Prostate gland (tissue), 2 donors: ENCODE measurements around the gene PTH2R. TPM values are rescaled to one million over a fixed set of nuclear protein-coding genes. Genes with fewer than 3 reads are reported as not detected.
"Not testable (repeated sequence)": the region's sequence is repeated elsewhere in the genome, so short reads cannot be mapped to it uniquely, and the experiment has no call there.

Source experiments
- DNase-seq: peaks from one replicate; pipeline ENCODE4 v3.0.0-alpha.2; 2019; ENCODE audit warnings: low spot score
- H3K27ac ChIP-seq, 2 donors: fragments of 200-600 bp; sonication (generic); 2 replicates each; pipeline ENCODE4 v1.5.1; 2017 to 2019
- H3K27me3 ChIP-seq: fragments of 200-600 bp; sonication (generic); replicated peaks from 2 replicates; pipeline ENCODE4 v1.5.1; 2019; ENCODE audit not compliant: insufficient read depth
- H3K36me3 ChIP-seq, 2 donors: fragments of 200-600 bp; sonication (generic); 1 replicate in 1 of 2; 2 replicates in 1 of 2; pipeline versions ENCODE4 v1.5.1 to v1.8.1; 2017 to 2019
- H3K4me1 ChIP-seq: fragments of 200-600 bp; sonication (generic); replicated peaks from 2 replicates; pipeline ENCODE4 v1.5.1; 2019
- H3K4me3 ChIP-seq, 2 donors: fragments of 200-600 bp; sonication (generic); 2 replicates each; pipeline ENCODE4 v1.5.1; 2017 to 2019
- H3K9me3 ChIP-seq: fragments of 200-600 bp; sonication (generic); 2 replicates; pipeline ENCODE4 v1.5.1; 2017
- POLR2A ChIP-seq: fragments of 450-650 bp; IDR thresholded peaks from one replicate; pipeline ENCODE4 v1.6.1; 2016; ENCODE audit warnings: antibody characterized with exemption, mild to moderate bottlenecking
- POLR2AphosphoS5 ChIP-seq: sonication (generic); formaldehyde crosslinking; IDR thresholded peaks from one replicate; pipeline ENCODE4 v1.6.1; 2017; ENCODE audit warnings: antibody characterized with exemption
- WGBS: methylation state at CpG from one replicate; pipeline ENCODE4 v1.1.5; 2018; 5-methylcytosine and 5-hydroxymethylcytosine counted together
- intact Hi-C: fragments of 100-400 bp; cut with DNase I; formaldehyde crosslinking; loops from one replicate; pipeline ENCODE4 v1.14.2; 2022
- total RNA-seq, 2 donors: library from RNA; depleted of rRNA; stranded (reverse); fragments of >200 nt; gene quantifications; one replicate each; pipeline ENCODE4 v1.1.0, GENCODE V29; 2016
- TF ChIP-seq, protein P1 (sequence below), 4 experiments: fragments of 200-600 bp in 2 of 4; fragments of 450-650 bp in 2 of 4; sonication (generic) in 2 of 4; IDR thresholded peaks; 1 replicate in 3 of 4; 2 replicates in 1 of 4; pipeline ENCODE4 v1.5.1; 2016 to 2019; ENCODE audit warnings: antibody characterized with exemption in 4 of 4, mild to moderate bottlenecking in 2 of 4, moderate library complexity in 2 of 4

The PTH2R gene
- total RNA-seq, 2 donors from 2014 or later, result 0.09 to 0.34 TPM

DNA sequence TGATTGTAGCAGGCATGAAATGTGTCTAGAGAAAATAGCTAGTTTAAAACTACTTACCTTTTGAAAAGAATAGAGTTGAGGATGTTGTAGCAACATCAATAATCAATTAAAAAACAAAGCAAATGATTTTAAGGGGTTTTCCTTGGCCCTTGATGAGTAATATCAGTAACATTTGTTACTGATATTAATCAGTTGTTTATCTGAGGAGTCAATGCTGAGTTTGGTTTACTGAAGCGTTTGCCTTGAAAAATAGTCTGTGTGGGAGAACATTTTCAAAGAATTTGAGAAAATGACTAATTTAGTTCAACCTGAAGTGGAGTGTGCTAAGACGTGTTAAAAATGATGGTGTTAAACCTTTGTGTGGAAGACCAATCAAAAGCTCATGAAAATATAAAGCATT lies 9.3 kb downstream of the PTH2R start:
- no peak overlapping the region for H3K4me3 ChIP-seq
- H3K4me1 ChIP-seq, result no peaks in the 10 kb centered on the region
- 59% methylated on average over 2 of the region's 2 CpGs for WGBS
- DNase-seq, result no peak
- H3K9me3 ChIP-seq, result no peaks in the 10 kb centered on the region
- H3K27ac ChIP-seq, result no peak overlapping the region
- intact Hi-C loops, result no loop called here
- no peaks in the 10 kb centered on the region for H3K36me3 ChIP-seq
- no peaks in the 10 kb centered on the region for H3K27me3 ChIP-seq
- TF ChIP-seq, protein P1, sequence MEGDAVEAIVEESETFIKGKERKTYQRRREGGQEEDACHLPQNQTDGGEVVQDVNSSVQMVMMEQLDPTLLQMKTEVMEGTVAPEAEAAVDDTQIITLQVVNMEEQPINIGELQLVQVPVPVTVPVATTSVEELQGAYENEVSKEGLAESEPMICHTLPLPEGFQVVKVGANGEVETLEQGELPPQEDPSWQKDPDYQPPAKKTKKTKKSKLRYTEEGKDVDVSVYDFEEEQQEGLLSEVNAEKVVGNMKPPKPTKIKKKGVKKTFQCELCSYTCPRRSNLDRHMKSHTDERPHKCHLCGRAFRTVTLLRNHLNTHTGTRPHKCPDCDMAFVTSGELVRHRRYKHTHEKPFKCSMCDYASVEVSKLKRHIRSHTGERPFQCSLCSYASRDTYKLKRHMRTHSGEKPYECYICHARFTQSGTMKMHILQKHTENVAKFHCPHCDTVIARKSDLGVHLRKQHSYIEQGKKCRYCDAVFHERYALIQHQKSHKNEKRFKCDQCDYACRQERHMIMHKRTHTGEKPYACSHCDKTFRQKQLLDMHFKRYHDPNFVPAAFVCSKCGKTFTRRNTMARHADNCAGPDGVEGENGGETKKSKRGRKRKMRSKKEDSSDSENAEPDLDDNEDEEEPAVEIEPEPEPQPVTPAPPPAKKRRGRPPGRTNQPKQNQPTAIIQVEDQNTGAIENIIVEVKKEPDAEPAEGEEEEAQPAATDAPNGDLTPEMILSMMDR (IDR thresholded peaks at IDR 0.05), result no peak
- no peak for TF ChIP-seq POLR2A

DNA sequence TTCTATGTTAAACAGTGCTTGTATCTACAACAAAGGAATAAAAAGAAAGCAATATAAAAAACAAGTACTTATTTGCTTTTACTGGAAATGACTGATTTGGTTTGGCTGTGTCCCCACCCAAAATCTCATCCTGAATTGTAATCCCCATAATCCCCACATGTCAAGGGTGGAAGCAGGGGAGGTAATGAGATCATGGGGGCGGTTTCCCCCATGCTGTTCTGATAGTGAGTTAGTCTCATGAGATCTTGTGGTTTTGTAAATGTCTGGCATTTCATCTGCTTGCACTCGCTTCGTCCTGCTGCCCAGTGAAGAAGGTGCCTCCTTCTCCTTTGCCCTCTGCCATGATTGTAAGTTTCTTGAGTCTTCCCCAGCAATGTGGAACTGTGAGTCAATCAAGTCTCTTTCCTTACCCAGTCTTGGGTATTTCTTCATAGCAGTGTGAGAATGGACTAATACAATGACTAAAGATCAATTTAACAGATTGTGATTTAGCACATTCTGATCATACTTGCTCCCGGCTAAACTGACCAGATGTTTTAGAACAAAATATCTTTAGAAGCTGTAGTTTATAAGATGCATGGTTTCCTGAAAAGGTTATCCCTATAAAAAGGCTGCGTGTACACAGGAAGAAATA lies 19.9 kb downstream of the PTH2R start:
- 77% methylated on average over 5 of the region's 5 CpGs for WGBS

DNA sequence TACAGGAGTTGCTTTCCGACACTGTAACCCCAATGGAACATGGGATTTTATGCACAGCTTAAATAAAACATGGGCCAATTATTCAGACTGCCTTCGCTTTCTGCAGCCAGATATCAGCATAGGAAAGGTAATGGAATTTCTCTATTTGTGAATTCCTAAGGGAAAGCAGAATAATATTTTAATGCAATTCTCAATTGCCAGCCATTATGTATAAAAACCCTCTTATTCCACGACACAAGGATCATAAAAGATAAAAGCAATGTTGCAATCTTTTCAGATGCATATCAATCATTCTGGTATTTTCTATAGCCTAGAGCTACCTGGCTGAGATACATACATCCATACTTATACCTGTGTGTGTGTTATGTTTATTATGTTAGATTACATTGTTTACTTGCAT lies 31.2 kb downstream of the PTH2R start:
- TF ChIP-seq POLR2AphosphoS5, result no peak
- no peak for TF ChIP-seq POLR2A
- TF ChIP-seq, protein P1 (IDR thresholded peaks at IDR 0.05), result no peak
- Histone ChIP-seq H3K27me3 (no peaks in the 10 kb centered on the region), H3K27ac (no peak overlapping the region), H3K4me1 (no peaks in the 10 kb centered on the region), H3K4me3 (no peak overlapping the region), H3K9me3 (no peaks in the 10 kb centered on the region), H3K36me3 (no peaks in the 10 kb centered on the region)
- intact Hi-C loops, result no loop called here
- 65% methylated on average over 3 of the region's 3 CpGs for WGBS
- DNase-seq, result no peak

More for the DNA sequence above, 19.9 kb downstream of the PTH2R start:
- no peak overlapping the region for H3K27ac ChIP-seq
- H3K9me3 ChIP-seq, result no peaks in the 10 kb centered on the region
- H3K36me3 ChIP-seq, result no peaks in the 10 kb centered on the region
- TF ChIP-seq POLR2A (no peak), POLR2AphosphoS5 (no peak)
- TF ChIP-seq, protein P1 (IDR thresholded peaks at IDR 0.05), result no peak
- H3K4me1 ChIP-seq, result no peaks in the 10 kb centered on the region
- DNase-seq, result no peak
- no peaks in the 10 kb centered on the region for H3K27me3 ChIP-seq
- H3K4me3 ChIP-seq, result no peak overlapping the region
- intact Hi-C loops, result no loop called here

DNA sequence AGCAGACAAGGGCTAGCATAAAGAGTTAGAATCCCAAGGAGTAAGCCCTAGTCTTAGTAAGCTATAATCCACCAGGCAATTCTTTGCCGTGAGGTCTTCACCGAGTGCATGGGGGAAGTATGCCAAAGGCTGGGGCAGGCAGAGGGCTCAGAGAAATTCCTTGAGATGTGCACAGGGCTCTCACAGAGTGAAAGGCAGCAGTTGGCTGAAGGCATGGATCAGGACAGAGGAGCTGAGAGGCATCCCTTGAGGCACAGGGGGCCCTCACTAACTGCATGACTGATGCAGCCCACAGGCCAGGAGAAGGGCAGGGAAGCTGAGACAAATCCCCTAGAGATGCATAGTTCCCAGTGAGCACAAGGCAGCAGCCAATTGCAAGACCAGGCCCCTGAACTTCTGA lies 34.1 kb downstream of the PTH2R start:
- 82% methylated on average over 2 of the region's 2 CpGs for WGBS
- intact Hi-C loops, result no loop called here
- H3K36me3 ChIP-seq, result no peaks in the 10 kb centered on the region
- H3K4me1 ChIP-seq, result no peaks in the 10 kb centered on the region
- H3K27ac ChIP-seq, result no peak overlapping the region
- no peaks in the 10 kb centered on the region for H3K27me3 ChIP-seq
- no peak for TF ChIP-seq POLR2AphosphoS5
- TF ChIP-seq, protein P1 (IDR thresholded peaks at IDR 0.05), result no peak
- no peak for TF ChIP-seq POLR2A
- no peak overlapping the region for H3K4me3 ChIP-seq
- DNase-seq, result no peak
- no peaks in the 10 kb centered on the region for H3K9me3 ChIP-seq

DNA sequence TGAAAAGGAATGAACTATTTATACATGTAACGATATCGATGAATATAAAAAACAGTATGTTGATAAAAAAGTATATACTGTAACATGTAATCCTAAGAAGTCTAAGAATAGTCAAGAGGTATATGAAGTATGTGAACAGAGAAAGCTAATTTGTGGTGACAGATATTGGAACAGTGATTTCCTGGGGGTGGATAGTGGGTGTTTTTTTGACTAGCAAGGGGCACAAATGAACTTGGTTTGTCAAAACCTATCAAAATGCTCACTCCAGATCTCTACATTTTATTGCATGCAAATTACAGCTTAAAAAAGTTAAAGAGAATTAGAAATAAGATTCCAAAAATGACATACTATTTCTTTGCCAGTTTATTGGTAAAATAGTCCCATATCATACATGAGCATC lies 35.4 kb downstream of the PTH2R start:
- no peak overlapping the region for H3K27ac ChIP-seq
- H3K4me1 ChIP-seq, result no peaks in the 10 kb centered on the region
- H3K36me3 ChIP-seq, result no peaks in the 10 kb centered on the region
- H3K27me3 ChIP-seq, result no peaks in the 10 kb centered on the region
- 96% methylated on average over 2 of the region's 2 CpGs for WGBS
- no peak for TF ChIP-seq POLR2A
- H3K9me3 ChIP-seq, result no peaks in the 10 kb centered on the region
- intact Hi-C loops, result no loop called here
- no peak overlapping the region for H3K4me3 ChIP-seq
- no peak for DNase-seq

DNA sequence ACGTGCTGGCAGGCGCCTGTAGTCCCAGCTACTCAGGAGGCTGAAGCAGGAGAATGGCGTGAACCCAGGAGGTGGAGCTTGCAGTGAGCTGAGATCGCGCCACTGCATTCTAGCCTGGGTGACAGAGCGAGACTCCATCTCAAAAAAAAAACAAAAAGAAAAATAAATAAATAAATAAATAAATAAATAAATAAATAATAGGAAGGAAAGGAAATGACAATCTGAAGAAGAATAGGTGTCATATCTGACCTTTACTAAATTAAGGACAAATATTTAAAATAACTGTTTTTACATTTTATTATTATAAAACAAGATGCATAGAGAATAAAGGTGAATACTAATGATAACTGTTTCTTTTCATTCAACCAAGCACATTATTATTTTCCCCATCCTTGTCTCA lies 40.9 kb downstream of the PTH2R start:
- H3K4me1 ChIP-seq, H3K36me3 ChIP-seq, H3K4me3 ChIP-seq, DNase-seq, intact Hi-C loops, H3K27ac ChIP-seq, H3K9me3 ChIP-seq, H3K27me3 ChIP-seq: not testable (repeated sequence)
- 88% methylated on average over 6 of the region's 6 CpGs for WGBS
